ENCODE measurements around the gene CORT. TPM values are rescaled to one million over a fixed set of nuclear protein-coding genes. Genes with fewer than 3 reads are reported as not detected.
"Not testable (repeated sequence)": the region's sequence is repeated elsewhere in the genome, so short reads cannot be mapped to it uniquely, and the experiment has no call there.

The CORT gene
- total RNA-seq = 0.32 TPM in 1 of 2 replicates, not detected in the other

- no peak for TF ChIP-seq CTCF (IDR thresholded peaks at IDR 0.05; ENCODE audit: insufficient read depth, low read depth, low read length)
- H3K4me3 ChIP-seq (ENCODE audit: low read depth, low read length) = no peak within 1 kb of the TSS
- DNase-seq (ENCODE audit: low read depth) = no peak
Observed at GRCh38 chr1:10449751-10450150, at the start of gene CORT. CORT (plus strand) TSS chr1:10450031; CDS start chr1:10450224, 193 bp downstream.

GRCh38 chr1:10401281-10401680, 48.5 kb upstream of the CORT start:
- peak; percentile 66 for DNase-seq (ENCODE audit: low read depth)
- no peak overlapping the region for H3K4me3 ChIP-seq (ENCODE audit: low read depth, low read length)
- TF ChIP-seq CTCF (IDR thresholded peaks at IDR 0.05; ENCODE audit: insufficient read depth, low read depth, low read length) = no peak

GRCh38 chr1:10402729-10403274, 47.0 kb upstream of the CORT start:
- no peak for TF ChIP-seq CTCF (IDR thresholded peaks at IDR 0.05; ENCODE audit: insufficient read depth, low read depth, low read length)
- peak; percentile 40 for DNase-seq (ENCODE audit: low read depth)
- no peak overlapping the region for H3K4me3 ChIP-seq (ENCODE audit: low read depth, low read length)

- TF ChIP-seq CTCF (IDR thresholded peaks at IDR 0.05; ENCODE audit: insufficient read depth, low read depth, low read length) = no peak
- DNase-seq (ENCODE audit: low read depth) = no peak
- H3K4me3 ChIP-seq (ENCODE audit: low read depth, low read length) = no peak overlapping the region
Observed at GRCh38 chr1:10407201-10407600, 42.6 kb upstream of the CORT start.

- no peak overlapping the region for H3K4me3 ChIP-seq (ENCODE audit: low read depth, low read length)
- TF ChIP-seq CTCF (IDR thresholded peaks at IDR 0.05; ENCODE audit: insufficient read depth, low read depth, low read length) = no peak
- DNase-seq (ENCODE audit: low read depth) = peak; percentile 81
Observed at GRCh38 chr1:10415211-10415930, 34.5 kb upstream of the CORT start.

- not testable (repeated sequence) for H3K4me3 ChIP-seq (ENCODE audit: low read depth, low read length); DNase-seq (ENCODE audit: low read depth)
Observed at GRCh38 chr1:10415967-10416366, 33.9 kb upstream of the CORT start.

- not testable (repeated sequence) for H3K4me3 ChIP-seq (ENCODE audit: low read depth, low read length); DNase-seq (ENCODE audit: low read depth)
Observed at GRCh38 chr1:10418741-10419140, 31.1 kb upstream of the CORT start.

- no peak for TF ChIP-seq CTCF (IDR thresholded peaks at IDR 0.05; ENCODE audit: insufficient read depth, low read depth, low read length)
- no peak for DNase-seq (ENCODE audit: low read depth)
- no peak overlapping the region for H3K4me3 ChIP-seq (ENCODE audit: low read depth, low read length)
Observed at GRCh38 chr1:10419351-10419750, 30.5 kb upstream of the CORT start.
